Stimulated activated CD8-positive, alpha-beta memory T cell treated with anti-CD3 and anti-CD28 coated beads, Interleukin-12 subunit alpha, Interleukin-12 subunit beta, amount 100 ng/mL, for 24 hours (primary cell): Measurements from ENCODE around the gene RBMS1.

Experiments
- DNase-seq: peaks from one replicate; pipeline ENCODE4 v3.0.0-alpha.2; 2020; ENCODE audit errors: extremely low read depth

Gene RBMS1

DNA sequence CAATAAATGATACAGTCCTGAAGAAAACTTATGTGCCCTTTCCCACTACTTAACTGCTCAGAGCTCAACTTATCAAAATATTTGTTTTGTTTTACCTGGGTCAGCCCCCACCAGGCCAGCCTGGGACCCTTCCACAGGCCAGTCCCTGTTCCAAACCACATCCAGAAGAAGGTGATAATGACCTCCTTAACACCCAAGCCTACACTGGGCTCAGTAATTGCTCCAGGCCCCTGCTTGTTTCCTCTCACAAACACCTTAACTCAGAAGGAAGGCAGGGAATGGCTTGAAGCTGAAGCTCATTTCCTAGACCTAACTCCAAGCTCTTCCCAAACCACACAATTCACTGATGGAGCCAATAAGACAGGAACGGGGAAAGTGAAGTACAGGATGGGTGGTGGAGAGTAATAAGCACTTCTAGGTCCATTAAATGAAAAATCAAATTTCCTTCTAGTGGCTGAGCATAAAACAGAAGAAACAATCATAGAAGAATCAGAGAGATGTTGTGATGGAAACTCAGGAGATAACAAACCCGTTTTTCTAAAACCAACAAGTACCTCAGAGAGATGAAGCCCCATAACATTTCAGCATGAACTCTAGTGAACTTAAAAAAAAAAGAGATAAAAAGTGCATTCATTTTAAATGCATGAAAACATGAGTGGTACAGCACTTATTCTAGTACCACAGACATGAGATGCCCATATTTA lies 160.1 kb downstream of the RBMS1 start:
- DNase-seq, result no peak

DNA sequence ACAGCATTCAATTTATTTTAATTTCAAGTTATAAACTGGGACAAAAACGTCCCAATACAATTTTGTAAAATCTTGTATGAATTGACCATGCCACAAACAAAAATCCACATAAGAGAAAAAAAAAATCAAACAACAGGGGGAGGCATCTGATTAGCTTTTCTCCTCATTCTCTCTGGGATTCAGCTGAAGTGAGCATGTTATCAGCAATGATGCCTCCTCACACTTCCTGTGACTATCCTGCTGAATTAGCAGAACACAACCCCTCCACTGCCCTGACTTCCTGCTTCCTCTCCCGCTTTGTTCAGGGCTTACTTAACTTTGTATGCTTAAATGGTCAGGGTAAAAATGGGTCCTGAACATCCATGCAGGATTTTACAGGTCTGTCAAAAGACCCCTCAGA lies 161.3 kb downstream of the RBMS1 start:
- no peak for DNase-seq

DNA sequence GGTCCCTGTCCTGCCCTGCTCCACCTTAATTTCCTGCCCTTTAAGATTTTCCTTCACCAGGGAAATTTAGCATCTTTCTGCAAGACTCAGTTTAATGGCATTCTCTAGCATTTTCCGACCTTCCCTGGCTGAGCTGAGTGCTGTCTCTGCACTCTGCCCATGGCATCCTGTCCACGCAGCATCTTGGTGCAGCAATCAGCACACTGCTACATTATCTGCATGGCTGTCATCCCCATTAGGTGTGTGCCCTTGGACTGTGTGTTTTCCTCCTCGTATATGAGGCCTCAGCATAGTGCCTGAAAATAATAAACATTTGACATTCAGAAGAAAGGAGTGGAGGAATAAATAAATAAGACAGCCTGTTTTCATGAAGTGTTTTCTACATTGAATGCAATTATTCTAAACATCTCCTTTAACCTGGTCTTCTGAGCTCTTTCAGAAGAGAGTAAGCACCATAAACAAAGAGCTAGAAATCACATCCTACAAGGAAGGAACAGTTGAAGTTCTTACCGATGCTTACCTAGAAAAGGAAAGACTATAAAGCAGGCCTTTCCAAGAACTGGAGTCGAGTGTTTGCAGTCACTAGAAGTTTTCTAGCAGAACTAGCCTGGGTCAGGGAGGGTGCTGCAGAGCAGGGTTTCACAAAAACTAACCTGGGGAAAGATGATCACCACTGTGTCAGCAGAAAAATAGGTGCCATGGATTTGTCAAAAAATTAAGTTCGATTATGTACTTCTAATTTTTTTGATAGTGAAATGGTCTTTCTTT lies 162.2 kb downstream of the RBMS1 start:
- no peak for DNase-seq

DNA sequence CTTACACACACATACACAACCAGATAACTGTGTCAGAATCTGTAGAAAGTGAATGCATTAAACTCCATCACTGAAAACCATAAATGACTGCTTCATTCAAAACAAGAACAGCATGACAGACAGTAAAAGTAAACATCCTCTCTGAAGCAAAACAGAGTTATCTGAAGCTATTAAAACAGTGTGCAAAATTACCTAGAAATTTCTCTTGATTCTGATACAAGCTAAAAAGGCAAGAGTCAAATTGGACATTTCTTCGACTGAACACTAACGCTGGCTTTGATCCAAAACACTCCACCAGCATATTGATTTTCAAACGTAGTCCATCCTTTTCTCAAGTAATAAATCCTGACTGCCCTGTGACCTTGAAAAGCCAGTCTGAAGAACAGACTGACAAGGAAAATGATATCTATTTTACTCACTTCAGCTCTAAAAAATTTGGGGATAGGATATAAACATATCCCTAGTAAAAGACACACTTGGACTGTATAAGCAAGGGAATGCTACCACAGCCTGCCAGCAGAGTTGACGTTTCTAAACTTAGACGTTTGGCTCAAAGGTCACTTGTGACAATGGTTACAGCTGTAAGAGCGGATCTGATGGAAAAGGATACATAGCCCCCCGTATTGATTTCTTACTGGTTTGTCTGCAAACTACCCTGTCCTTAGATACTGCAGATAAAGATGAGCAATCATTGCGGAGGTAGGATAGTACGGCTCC lies 164.6 kb downstream of the RBMS1 start:
- DNase-seq, result no peak

DNA sequence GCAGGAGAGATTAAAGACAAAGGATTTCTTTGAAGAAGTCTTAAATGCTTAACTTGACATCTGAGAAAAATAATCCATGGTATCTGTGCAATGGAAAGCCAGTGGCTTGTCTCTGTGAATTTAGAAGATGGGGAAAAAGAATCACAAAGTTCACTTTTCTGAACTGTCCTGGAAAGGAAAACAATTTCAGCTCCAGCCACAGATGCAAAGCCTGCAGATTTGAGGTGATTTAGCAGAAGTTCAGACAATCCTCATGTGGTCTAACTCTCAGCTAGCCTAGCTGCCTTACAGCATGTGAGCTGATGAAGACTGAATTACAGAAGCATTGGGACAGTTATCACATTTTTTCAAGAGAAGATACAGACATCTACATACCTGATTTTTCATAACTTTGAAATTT lies 166.8 kb downstream of the RBMS1 start:
- no peak for DNase-seq

DNA sequence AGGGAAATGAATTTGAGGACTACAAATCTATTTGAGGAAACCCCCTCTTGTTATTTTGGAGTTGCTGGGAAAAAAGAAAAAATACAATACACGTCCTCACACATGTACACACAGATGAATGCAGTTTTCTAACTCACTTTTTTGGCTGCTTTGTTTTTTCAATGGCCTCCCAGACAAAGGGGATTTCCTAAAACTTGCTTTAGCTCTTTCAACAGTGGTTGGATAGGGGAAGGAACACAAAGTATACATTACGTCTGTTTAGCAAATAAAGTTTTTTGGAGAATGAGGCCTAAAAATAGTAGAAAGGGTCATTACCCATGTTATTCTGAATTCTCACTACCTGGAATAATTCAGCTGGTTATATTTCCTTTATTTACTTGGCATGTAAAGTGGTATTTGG lies 168.2 kb downstream of the RBMS1 start:
- DNase-seq, result no peak

DNA sequence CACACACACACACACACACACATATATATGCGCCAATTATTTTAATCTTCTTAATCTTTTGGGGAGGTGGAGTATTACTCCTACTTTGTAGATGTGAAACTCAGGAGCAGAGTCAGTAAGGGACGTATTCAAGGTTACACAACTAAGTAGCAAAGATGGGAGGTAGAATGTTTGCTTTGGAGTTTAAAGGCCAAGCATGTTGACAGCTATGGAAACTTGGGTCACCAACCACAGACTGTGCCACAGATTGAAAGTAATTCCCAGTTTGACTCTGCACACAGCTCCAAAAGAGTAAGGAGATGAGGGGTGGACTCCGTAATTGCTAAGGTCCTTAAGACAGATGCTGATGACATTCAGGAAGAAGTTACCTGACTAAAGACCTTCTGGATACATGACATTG lies 168.7 kb downstream of the RBMS1 start:
- DNase-seq, result no peak

DNA sequence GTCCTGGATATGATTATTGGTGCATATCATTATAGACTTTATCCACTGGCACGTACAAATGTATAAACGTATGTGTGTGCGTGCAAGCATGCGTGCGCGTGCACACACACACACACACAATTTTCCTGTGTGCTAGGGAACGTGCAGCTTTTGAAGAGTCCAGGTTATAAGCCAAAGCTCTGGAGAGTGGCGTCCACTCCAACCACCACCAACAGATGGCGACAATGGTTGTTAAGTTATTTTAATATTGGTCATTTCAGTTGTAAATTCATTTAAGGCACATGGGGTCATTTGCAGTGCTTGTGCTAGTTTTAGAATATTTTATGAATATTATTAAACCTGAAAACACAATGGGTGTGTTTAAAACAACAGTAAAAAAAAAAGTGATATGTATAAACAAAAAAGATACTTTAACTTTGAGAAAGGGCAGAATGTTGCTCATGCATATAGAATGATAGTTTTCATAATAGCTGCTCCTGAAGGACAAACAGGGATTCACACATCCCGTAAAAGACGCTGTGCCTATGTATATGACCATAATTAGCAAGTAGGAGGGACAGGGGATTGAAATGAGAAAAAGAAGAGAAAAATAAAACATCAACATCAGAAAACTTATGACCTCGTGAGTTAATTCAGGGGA lies 169.3 kb downstream of the RBMS1 start:
- DNase-seq, result no peak

DNA sequence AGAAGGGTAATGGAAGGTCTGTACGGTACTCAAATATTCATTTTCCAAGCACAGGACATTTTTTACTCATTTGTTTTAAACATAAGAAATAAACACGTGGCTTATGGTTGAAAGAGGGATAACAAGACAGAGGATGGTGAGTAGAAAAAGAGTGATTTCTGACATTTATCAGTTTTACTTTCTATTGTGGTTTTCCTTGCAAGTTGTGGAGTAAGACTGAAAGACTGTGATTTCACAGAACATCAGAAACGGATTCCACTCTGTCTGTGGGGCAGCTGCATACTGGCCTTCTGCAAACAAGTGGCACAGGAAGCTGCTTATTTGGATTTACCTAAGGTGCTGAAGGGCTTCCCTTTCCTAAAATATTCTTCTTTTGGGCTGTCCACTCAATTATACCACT lies 171.3 kb downstream of the RBMS1 start:
- DNase-seq, result no peak

DNA sequence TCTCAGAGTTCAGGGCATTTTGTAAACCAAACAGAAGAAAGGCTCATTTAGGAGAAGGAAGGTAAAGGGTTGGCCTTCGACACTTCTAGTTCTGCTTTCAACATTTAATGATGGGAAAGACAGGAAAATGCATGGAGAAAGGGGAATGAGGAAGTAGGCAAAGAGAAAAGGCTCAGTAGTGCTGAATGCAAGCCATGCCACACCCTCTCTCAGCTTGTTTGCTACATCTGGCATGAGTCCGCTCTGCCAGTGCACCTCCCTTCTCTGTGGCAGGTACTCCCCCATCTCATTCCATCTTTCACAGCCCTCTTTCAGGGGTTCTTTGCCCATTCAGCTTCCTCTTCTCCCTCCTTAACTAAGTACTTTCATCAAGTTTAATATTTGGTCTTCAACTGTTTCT lies 172.6 kb downstream of the RBMS1 start:
- DNase-seq, result no peak

DNA sequence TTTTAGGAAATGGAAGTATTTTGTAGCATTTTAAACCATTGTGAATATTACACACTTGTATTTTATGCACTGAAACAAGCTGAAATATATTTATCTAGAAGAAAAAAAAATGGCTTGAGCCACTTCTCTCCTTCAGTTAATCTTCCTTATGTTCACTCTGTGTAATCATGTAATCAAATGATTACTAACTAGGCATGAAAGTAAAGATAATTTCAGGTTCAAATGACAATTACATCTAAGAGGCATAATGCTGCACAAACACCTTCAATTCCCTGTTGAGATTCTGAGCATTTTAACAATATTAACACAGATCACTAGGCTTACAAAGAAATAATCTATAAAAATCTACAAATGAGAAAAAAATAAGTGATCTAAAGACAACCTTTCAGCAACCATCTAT lies 173.9 kb downstream of the RBMS1 start:
- DNase-seq, result no peak

DNA sequence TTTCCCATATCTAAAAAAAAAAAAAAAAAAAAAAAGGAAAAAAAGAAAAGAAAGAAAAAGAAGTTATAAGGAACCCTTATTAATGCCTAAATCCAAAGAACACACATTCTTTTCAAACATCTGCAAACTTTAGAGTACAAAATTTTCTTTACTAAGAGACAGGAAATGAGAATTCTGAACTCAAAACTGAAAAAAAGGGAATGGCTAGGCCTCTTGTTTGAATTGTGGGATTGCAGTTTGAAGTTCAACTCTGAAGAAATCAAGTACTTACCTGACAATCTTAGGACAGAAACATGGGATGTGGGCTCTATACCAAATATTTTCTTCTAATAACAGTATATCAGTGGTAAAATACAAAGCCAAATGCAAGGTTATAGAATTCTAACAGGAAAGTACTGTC lies 175.4 kb downstream of the RBMS1 start:
- DNase-seq, result no peak

DNA sequence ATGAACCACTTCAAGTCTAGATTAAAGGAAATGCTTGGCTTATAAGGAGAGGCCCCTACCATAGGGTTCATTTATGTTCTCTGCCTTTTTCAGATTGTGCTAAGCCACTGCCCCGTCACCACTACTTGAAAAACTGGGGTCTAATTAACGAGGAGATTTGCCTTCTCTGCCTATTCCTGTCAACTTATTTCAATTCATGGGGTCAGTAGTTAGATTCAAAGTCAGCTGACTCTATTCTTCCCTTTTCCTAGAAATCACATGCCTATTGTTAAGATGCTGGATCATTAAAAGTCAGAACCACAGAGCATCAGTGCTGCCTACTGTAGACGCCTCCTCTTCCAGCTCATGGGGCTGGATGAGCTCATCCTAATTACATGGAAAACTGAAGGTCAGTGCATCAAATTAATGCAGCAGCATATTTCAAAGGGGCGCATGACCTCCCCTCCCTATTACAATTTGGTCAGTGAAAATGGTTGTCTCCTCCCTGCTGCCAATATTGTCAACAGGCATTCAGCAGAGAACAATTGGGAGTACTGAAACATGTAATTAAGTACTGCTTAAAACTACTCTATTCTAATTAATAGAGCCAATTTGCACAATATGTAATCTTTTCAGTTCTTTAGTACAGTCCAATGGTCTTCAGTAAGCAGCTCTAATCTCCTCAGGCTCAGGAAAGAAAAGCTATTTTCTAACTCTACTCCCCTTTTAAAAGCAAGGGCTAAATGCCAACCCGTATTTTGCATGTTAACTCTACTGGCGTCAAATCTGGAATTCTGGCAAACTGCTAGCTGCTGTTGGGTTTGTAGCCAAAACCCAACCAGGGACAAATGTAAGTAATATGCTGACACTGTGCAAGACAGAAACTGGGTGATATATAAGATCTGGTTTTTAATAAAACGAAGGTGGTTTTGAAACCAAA lies 176.2 kb downstream of the RBMS1 start:
- DNase-seq, result no peak

DNA sequence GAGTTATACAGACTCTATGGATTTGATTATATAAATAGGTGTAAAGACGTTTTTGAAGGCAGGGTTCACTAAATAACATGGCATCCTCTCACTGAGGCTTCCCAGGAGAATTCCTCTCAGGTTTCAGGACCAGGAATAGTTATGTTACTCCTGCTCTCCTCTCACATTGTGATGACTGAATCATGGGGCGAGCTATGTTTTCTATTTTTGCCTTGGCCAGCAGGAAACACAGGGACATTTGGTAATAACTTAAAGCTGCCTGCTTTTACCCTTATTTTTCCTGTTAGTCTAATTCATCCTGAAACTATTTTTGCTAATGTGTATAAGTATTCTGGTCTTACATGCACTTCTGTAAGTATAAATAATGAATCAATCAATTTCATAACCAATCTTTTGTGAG lies 178.3 kb downstream of the RBMS1 start:
- no peak for DNase-seq

DNA sequence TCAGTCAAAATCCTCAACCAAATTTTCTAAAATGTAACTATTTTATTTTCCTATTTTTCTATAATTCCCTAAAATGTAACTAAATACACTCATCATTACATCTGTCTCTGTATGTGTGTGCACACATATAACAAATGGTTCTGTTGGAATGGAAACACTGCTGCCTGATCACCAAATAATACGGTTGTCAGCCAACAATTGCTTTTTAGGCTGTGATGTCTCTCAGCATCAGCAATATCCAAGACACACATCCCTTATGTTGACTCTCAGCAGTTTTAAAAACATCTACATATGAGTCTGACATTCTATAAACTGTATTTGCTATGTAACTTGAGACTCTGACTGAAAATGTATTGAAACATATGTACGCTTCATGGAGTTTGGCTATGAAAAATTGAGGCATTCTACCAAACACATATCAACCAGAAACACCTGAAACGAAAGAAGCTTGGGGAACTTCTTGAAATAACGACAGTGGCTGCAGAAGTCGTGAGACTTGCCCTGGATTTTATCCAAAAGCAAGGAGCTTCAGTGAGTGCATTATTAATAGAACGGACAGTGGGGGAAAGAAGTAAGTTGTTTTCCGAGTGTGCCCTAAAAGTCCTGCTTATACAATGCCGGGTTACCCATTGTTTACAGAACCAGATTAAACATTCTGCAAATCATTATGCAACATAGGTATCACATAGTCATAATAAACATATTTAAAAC lies 183.3 kb downstream of the RBMS1 start:
- DNase-seq, result no peak

DNA sequence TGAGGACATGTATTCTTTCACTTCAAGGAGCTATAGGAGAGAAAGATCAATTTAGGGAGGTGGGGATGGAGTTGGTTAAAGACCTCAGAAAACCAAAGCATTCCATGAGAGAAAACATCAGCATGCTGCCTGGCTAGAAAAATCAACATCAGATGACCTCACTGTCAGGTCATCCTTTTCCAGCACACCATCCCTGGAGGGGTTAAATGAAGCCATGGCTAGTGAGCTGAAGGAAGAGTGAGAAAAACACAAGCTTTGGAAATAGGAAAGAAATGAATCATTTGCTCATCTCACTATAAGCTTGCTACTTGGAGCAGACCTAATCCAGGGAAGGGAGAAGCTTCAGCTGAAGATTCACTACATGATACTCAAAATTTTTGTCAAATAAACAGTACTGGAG lies 184.0 kb downstream of the RBMS1 start:
- DNase-seq, result no peak

DNA sequence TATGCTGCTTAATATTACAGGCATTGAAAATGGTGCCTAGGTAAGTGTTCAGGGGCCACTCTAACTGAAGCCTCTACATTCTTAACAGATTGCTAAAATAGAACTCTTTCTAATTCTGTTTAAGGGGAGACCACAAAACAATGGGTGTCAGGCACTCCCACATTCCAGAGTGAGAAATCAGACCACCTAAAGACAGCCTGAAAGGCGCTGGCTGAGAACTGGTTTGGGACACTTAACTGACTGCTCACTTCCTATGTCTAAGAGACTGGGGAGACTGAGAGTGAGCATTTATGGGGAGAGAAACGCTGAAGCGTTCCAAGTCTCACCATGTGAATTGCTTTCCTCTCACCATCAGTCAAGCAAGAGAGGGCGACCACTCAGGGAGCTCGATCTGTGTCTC lies 184.7 kb downstream of the RBMS1 start:
- no peak for DNase-seq

DNA sequence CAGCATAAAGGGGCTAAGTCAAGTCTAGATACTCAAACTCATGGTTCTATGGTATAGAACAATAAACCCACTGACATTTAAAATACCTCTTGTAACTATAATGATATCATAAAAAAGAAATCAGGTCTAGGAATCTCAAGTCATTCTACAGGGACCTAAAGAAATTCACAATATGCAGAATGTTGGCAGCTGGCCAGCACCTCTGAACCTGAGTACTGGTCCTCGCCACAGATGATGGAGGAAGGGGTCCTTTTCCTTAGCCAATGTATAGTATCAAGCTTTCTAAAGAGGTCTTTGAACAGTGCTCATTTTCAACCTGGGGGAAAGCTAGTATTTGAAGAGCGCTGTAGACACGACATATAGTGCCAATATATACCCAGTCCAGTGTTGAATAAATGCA lies 185.1 kb downstream of the RBMS1 start:
- DNase-seq, result no peak

DNA sequence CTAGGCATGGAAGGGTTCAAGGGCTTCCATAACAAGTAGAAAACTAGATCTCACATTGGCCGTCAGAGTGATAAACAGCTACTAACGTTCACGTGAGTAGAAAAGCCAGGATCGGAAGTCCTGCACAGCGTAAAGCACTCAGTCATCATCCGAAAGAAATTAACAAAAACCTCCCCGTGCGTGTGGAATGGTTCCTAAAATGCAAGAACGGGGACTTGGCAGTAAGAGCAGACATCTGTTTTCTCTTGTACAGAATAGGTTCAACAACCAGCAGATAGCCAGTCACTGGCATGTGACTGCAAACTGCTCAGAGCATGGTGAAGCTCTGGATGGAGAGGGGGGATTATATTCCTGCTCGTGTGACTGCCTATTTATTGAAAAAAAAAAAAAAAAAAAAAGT lies 186.6 kb downstream of the RBMS1 start:
- DNase-seq, result no peak

DNA sequence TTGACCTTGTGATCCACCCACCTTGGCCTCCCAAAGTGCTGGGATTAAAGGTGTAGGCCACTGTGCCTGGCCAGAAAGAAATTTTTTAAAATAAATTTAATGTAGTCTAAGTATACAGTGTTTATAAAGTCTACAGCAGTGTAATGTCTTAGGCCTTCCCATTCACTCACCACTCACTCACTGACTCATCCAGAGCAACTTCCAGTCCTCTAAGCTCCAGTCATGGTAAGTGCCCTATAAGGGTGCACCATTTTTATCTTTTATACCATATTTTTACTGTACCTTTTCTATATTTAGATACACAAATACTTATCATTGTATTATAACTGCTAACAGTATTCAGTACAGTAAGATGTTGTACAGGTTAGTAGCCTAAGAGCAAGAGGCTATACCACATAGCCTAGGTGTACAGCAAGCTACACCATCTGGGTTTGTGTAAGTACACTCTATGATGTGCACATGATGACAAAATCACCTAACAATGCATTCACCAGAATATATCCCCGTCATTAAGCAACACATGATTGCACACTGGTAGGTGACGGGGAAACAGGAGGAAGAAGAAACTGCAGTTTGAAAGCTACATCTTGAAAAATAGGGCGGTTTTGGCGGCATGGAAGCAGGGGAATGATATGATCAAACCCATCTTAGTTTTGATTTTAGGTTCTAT lies 188.4 kb downstream of the RBMS1 start:
- no peak for DNase-seq
